Tibial nerve (tissue), 4 donors: ENCODE measurements around the gene CDC42EP2. TPM values are rescaled to one million over a fixed set of nuclear protein-coding genes. Genes with fewer than 3 reads are reported as not detected.

Experiments
- DNase-seq, 2 donors: peaks; one replicate each; pipeline ENCODE4 v3.0.0-alpha.2; 2019; ENCODE audit warnings: low spot score in 2 of 2
- H3K27ac ChIP-seq, 4 donors: fragments of 200-600 bp; sonication (generic) in 3 of 4; one replicate each; pipeline ENCODE4 v1.5.1; 2017 to 2019; ENCODE audit warnings: mild to moderate bottlenecking in 1 of 4
- H3K27me3 ChIP-seq, 2 donors: fragments of 200-600 bp; sonication (generic) in 1 of 2; one replicate each; pipeline versions ENCODE4 v1.5.1 to v1.6.0; 2017 to 2019
- H3K36me3 ChIP-seq, 3 donors: fragments of 200-600 bp; sonication (generic); one replicate each; pipeline ENCODE4 v1.5.1; 2018 to 2019
- H3K4me1 ChIP-seq, 4 donors: fragments of 200-600 bp; sonication (generic) in 3 of 4; one replicate each; pipeline ENCODE4 v1.5.1; 2017 to 2019
- H3K4me3 ChIP-seq, 4 donors: fragments of 200-600 bp; sonication (generic) in 3 of 4; one replicate each; pipeline ENCODE4 v1.5.1; 2017 to 2019; ENCODE audit warnings: mild to moderate bottlenecking in 1 of 4, moderate library complexity in 1 of 4
- H3K9me3 ChIP-seq, 4 donors: fragments of 200-600 bp; sonication (generic) in 3 of 4; one replicate each; pipeline ENCODE4 v1.5.1; 2017 to 2019
- EP300 ChIP-seq, 2 donors: sonication (generic); formaldehyde crosslinking; IDR thresholded peaks; one replicate each; pipeline ENCODE4 v1.6.1; 2017; ENCODE audit warnings: antibody characterized with exemption in 2 of 2, mild to moderate bottlenecking in 1 of 2
- POLR2A ChIP-seq, 2 donors: fragments of 450-650 bp; IDR thresholded peaks; one replicate each; pipeline ENCODE4 v1.6.1; 2017; ENCODE audit warnings: antibody characterized with exemption in 2 of 2, mild to moderate bottlenecking in 2 of 2, moderate library complexity in 2 of 2
- WGBS, 2 donors: methylation state at CpG; one replicate each; pipeline ENCODE4 v1.1.5; 2018; 5-methylcytosine and 5-hydroxymethylcytosine counted together
- total RNA-seq, 4 donors: library from RNA; depleted of rRNA; stranded (reverse); fragments of >200 nt; gene quantifications; one replicate each; pipeline ENCODE4 v1.1.0, GENCODE V29; 2016
- TF ChIP-seq, protein P1 (sequence below), 5 experiments: fragments of 200-600 bp in 3 of 5; fragments of 450-650 bp in 2 of 5; sonication (generic) in 3 of 5; IDR thresholded peaks; one replicate each; pipeline ENCODE4 v1.5.1; 2016 to 2019; ENCODE audit warnings: antibody characterized with exemption in 5 of 5, mild to moderate bottlenecking in 3 of 5, moderate library complexity in 2 of 5

CDC42EP2 gene
- total RNA-seq, 4 donors from 2014 or later = 10.4 to 39.6 (median 24.9) TPM

DNA sequence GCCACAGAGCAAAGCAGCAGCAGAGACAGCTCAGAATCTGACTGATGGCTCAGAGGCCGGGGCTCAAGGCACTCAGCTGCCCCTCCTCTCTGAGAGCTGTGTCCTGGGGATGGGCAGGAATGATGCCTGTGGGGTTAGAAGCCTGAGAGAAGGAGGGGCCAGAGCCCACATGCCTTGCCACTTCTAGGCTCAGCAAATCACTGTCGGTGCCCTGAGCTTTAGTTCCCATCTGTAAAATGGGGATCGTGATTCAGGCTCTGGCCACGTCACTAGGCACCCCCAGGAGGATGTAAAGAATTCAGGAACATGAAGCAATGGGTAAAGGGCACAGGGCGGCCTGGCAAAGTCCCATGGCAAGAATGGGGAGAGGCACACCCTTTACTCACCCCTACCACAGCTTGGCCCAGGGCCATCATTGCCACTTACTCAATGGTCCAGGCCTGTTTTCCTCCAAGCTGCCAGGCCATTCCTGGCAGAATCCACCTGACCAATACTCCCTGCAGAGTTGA lies 3.4 kb upstream of the CDC42EP2 start:
- peaks cover 0 to 64% (median 19%) of the 10 kb centered on the region in 4 donors for H3K4me1 ChIP-seq
- 57 to 72% methylated on average over 5 of the region's 5 CpGs for WGBS, 2 donors
- TF ChIP-seq, protein P1, sequence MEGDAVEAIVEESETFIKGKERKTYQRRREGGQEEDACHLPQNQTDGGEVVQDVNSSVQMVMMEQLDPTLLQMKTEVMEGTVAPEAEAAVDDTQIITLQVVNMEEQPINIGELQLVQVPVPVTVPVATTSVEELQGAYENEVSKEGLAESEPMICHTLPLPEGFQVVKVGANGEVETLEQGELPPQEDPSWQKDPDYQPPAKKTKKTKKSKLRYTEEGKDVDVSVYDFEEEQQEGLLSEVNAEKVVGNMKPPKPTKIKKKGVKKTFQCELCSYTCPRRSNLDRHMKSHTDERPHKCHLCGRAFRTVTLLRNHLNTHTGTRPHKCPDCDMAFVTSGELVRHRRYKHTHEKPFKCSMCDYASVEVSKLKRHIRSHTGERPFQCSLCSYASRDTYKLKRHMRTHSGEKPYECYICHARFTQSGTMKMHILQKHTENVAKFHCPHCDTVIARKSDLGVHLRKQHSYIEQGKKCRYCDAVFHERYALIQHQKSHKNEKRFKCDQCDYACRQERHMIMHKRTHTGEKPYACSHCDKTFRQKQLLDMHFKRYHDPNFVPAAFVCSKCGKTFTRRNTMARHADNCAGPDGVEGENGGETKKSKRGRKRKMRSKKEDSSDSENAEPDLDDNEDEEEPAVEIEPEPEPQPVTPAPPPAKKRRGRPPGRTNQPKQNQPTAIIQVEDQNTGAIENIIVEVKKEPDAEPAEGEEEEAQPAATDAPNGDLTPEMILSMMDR (IDR thresholded peaks at IDR 0.05) = no peak
- TF ChIP-seq EP300 (IDR thresholded peaks at IDR 0.05) = no peak
- TF ChIP-seq POLR2A (IDR thresholded peaks at IDR 0.05) = no peak
- no peak overlapping the region for H3K27ac ChIP-seq
- no peak overlapping the region for H3K4me3 ChIP-seq
- H3K9me3 ChIP-seq = no peaks in the 10 kb centered on the region
- H3K27me3 ChIP-seq = no peaks in the 10 kb centered on the region
- H3K36me3 ChIP-seq = no peaks in the 10 kb centered on the region
- no peak for DNase-seq

DNA sequence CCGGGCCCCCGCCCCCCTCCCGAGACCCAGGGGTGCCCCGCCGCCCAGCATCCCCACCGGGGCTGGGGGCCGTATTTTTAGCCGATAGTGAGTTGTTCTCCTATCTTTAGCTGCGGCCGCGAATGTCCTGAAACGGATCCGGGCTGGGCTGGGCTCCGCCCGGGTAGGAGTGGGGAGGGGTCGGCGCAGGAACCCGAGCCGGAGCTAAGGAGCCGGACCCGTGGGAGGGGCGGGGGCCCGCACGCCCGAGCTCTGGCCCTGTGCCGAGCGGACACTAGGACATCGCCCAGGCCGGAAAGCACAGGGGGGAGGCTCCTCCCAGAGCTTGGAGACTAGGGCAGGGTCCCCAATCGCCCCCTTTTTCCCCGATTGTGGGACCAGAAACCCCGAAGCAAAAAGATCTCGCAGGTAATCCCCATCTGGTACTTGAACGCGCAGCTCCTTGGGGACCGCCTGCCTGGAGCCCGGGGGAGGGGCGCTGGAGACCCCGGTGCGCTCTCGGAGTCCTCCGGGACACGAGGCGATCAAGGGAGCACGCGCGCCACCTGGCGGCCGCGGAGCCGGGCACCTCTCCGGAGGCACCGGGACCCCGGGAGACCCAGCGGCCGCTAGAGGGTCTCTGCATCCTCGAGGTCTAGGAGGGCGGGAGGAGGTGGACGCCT lies 669 bp downstream of the CDC42EP2 start:
- peaks cover 0 to 9% (median 0%) of the 10 kb centered on the region in 3 donors for H3K36me3 ChIP-seq
- no peaks in the 10 kb centered on the region for H3K9me3 ChIP-seq
- no peaks in the 10 kb centered on the region for H3K27me3 ChIP-seq
- peak; percentile 66 to 72 for DNase-seq
- 0 to 1% methylated on average over 6 to 47 of the region's 59 CpGs for WGBS, 2 donors
- peaks cover 0 to 68% (median 13%) of the 10 kb centered on the region in 4 donors for H3K4me1 ChIP-seq
- peak overlapping the region; percentile 73 to 98 (median 76) for H3K4me3 ChIP-seq
- TF ChIP-seq POLR2A (IDR thresholded peaks at IDR 0.05) (no peak), EP300 (IDR thresholded peaks at IDR 0.05) (peak in 1 of 2 donors; percentile 34)
- TF ChIP-seq, protein P1 (IDR thresholded peaks at IDR 0.05) = peak; percentile 90 to 99 (median 97)
- peak overlapping the region; percentile 81 to 93 (median 88) for H3K27ac ChIP-seq

DNA sequence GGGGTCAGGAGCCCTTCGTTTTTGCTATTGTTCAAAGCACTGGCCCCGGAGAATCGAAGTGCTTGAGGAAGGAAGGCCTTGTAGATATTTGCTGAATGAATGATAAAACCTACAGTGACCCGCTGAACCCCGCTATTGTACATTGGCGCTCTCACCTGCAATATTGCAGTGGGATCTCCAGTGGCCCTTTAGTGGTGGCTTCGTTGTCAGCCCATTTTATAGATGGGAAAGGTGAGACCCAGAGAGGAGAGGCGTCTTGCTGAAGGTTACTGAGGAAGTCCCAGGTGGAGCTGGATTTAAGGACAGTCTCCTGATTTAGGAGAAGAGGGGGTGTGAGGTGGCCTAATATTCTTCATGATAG lies 1.2 kb downstream of the CDC42EP2 start:
- H3K27me3 ChIP-seq = no peaks in the 10 kb centered on the region
- TF ChIP-seq POLR2A (IDR thresholded peaks at IDR 0.05) (no peak), EP300 (IDR thresholded peaks at IDR 0.05) (no peak)
- TF ChIP-seq, protein P1 (IDR thresholded peaks at IDR 0.05) = no peak
- peak overlapping the region; percentile 73 to 98 (median 76) for H3K4me3 ChIP-seq
- DNase-seq = no peak
- 12 to 14% methylated on average over 8 of the region's 8 CpGs for WGBS, 2 donors
- peaks cover 0 to 14% (median 0%) of the 10 kb centered on the region in 3 donors for H3K36me3 ChIP-seq
- H3K9me3 ChIP-seq = no peaks in the 10 kb centered on the region
- peak overlapping the region; percentile 81 to 93 (median 88) for H3K27ac ChIP-seq
- H3K4me1 ChIP-seq = peaks cover 0 to 64% (median 13%) of the 10 kb centered on the region in 4 donors

DNA sequence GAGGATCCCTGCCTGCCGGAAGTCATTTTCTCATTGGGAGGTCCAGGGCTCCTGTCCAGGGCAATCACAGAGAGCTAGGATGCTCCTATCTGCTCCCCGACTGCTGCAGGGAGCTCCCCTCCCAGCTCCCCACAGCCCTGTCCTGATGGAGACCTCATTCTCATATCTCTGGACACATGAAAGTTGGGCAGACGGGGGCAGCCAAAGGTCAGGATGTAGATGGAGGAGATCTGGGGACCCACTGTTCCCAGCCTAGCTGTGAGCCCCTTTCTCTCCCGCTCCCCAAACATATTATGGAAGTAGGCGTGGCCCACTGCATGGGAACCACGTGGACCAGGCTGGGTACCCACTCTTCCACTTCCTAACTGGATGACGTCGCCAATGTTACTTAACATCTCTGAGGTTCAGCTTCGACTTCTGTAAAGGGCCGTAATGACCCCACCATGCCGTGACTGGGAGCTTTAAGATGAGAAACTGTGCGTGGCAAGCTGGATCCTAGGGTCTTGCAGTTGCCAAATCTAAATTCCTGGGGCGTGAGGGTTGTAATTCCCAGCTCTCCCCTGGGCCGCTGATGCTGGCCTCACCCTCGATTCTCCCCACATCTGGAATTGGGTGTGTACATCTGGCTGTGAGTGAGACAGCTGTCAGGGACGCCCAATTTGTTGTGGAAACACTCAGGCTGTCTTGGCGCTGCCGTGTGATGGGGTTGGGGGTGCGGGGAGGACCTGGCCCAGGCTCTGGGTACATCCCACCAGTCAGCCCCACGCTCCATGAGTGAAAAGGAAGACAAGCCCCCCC lies 1.8 kb downstream of the CDC42EP2 start:
- WGBS, 2 donors = 29 to 34% methylated on average over 16 to 20 of the region's 20 CpGs
- peak overlapping the region; percentile 81 to 93 (median 88) for H3K27ac ChIP-seq
- DNase-seq = peak; percentile 37 to 53
- H3K9me3 ChIP-seq = no peaks in the 10 kb centered on the region
- H3K4me3 ChIP-seq = peak overlapping the region; percentile 73 to 98 (median 76)
- peaks cover 0 to 20% (median 0%) of the 10 kb centered on the region in 3 donors for H3K36me3 ChIP-seq
- TF ChIP-seq POLR2A (IDR thresholded peaks at IDR 0.05) = no peak
- peak in 1 of 2 donors; percentile 57 for TF ChIP-seq EP300 (IDR thresholded peaks at IDR 0.05)
- no peaks in the 10 kb centered on the region for H3K27me3 ChIP-seq
- H3K4me1 ChIP-seq = peaks cover 0 to 64% (median 11%) of the 10 kb centered on the region in 4 donors

DNA sequence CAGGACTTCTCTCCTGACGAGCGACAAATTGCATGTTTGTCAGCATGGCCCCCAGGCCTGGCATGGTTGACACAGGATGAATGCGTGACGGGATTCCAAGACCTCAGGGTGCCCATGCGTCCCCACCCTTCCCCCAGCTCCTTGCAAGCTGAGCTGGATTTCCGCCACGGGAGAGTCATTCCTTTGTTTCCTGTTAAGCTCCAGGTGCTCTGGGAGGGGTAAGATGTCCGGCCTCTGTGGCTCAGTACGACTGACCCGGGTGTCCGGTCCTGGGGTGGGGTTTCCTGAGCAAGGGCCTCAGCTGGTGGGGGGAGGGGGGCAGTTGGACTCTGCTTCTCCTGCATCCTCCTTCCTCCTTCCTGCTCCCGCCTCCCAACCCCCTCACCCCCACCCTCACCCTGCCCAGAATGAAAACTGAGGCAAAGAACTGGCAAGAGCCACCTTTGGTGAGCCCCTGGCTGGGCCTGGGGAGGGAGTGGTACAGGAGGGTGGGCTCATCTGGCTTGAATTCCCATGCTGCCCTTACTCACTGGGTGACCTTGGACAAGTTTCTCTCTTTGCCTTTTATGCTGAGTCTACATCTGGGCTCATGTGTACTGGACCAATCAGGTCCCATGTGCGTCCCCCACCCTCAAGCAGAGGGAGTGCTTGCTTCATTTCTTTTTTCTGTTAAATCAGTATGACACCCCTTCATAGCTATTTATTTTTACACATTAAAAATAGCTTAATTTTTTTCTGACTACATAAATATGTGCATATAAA lies 2.5 kb downstream of the CDC42EP2 start:
- peak overlapping the region; percentile 81 to 93 (median 88) for H3K27ac ChIP-seq
- TF ChIP-seq EP300 (IDR thresholded peaks at IDR 0.05) (no peak), POLR2A (IDR thresholded peaks at IDR 0.05) (no peak)
- TF ChIP-seq, protein P1 (IDR thresholded peaks at IDR 0.05) = no peak
- 14 to 28% methylated on average over 6 to 8 of the region's 13 CpGs for WGBS, 2 donors

More for the DNA sequence above, 2.5 kb downstream of the CDC42EP2 start:
- H3K27me3 ChIP-seq = no peaks in the 10 kb centered on the region
- peak; percentile 54 to 56 for DNase-seq
- peak overlapping the region; percentile 73 to 98 (median 76) for H3K4me3 ChIP-seq
- H3K4me1 ChIP-seq = peaks cover 0 to 67% (median 13%) of the 10 kb centered on the region in 4 donors
- H3K36me3 ChIP-seq = peaks cover 0 to 28% (median 0%) of the 10 kb centered on the region in 3 donors
- no peaks in the 10 kb centered on the region for H3K9me3 ChIP-seq
